ENCODE results near the gene PARD3B. TPM values are rescaled to one million over a fixed set of nuclear protein-coding genes. Genes with fewer than 3 reads are reported as not detected.

PARD3B gene
- total RNA-seq, 1 donor from 2014 or later = 29.7 TPM

DNA sequence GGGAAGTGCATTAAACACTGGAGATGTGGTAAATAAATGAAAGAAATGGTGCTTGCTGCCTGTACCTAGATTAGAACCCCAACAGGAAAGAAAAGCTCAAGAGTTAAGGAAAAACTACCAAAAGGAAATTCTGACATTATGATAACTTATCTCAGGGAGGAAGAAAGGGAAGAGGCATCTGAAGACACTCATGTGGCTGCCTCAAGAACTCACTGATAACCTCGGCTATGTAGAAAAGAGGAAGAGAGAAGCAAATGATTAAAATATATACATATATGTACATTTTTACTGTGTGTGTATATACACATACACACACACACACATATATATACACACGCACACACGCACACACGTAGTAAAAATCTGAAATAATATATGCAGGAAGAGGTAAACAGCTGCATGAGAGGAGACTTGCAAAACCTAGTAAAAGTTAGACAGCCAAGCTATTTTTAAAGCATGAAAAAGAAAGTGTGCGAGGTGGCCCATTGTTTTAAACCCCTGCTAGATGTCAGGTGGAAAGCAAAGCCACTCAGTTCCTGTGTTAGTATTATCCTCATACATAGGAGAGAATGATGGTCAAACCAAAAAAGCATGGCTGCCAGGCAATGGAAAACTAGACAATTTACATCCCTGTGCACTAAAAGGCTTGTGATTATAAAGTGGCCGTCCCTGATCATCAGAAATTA lies 654.0 kb downstream of the PARD3B start:
- no peaks in the 10 kb centered on the region for H3K4me1 Mint-ChIP-seq (ENCODE audit: low read depth)
- DNase-seq (ENCODE audit: low spot score, unreplicated experiment) = no peak
- TF ChIP-seq, protein P1, sequence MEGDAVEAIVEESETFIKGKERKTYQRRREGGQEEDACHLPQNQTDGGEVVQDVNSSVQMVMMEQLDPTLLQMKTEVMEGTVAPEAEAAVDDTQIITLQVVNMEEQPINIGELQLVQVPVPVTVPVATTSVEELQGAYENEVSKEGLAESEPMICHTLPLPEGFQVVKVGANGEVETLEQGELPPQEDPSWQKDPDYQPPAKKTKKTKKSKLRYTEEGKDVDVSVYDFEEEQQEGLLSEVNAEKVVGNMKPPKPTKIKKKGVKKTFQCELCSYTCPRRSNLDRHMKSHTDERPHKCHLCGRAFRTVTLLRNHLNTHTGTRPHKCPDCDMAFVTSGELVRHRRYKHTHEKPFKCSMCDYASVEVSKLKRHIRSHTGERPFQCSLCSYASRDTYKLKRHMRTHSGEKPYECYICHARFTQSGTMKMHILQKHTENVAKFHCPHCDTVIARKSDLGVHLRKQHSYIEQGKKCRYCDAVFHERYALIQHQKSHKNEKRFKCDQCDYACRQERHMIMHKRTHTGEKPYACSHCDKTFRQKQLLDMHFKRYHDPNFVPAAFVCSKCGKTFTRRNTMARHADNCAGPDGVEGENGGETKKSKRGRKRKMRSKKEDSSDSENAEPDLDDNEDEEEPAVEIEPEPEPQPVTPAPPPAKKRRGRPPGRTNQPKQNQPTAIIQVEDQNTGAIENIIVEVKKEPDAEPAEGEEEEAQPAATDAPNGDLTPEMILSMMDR (IDR thresholded peaks at IDR 0.05; ENCODE audit: unreplicated experiment) = no peak
- no peak overlapping the region for H3K4me3 Mint-ChIP-seq (ENCODE audit: low read depth)
- no peaks in the 10 kb centered on the region for H3K27me3 Mint-ChIP-seq
- H3K36me3 Mint-ChIP-seq (ENCODE audit: insufficient read depth) = peaks cover 4% of the 10 kb centered on the region
- no peak overlapping the region for H3K27ac Mint-ChIP-seq
- H3K9me3 Mint-ChIP-seq (ENCODE audit: low read depth) = peaks cover 3% of the 10 kb centered on the region

DNA sequence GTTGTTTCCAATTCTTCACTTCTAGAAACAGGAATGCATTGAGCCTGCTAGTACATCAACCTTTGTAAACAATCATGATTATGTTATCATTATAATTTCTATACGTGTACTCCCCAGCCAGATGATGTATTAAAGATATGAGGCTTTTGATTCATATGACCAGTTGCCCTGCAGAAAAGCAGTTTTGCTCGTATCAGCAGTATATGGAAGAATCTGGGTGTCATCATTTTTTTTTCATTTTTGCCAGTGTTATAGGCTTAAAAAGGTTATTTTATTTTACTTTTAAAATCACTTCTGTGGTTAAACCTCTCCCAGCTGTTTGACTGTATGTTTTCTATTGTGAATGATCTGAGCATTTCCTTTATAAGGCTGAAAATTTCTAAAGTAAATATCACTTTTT lies 665.2 kb downstream of the PARD3B start:
- no peaks in the 10 kb centered on the region for H3K27me3 Mint-ChIP-seq
- DNase-seq (ENCODE audit: low spot score, unreplicated experiment) = no peak

DNA sequence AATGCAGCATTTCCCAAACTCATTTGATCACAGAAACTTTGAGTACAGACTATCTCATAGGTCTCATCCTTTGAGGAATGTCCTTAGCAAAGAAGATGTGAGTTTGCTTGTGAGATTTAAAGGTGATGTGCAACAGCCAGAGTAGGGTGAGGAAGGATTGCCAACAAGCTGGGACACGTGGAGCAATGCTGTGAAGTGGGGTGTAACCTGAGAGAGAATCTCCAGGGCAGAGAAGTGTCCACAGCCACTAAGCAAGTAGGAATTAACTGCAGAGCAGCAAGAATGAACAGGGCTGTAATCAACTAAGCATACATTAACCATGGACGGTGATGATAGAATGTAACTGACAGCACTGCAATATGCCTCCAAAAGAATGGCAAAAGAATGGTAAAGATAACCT lies 667.1 kb downstream of the PARD3B start:
- Mint-ChIP-seq H3K36me3 (ENCODE audit: insufficient read depth) (no peaks in the 10 kb centered on the region), H3K4me3 (ENCODE audit: low read depth) (no peak overlapping the region), H3K27me3 (no peaks in the 10 kb centered on the region), H3K4me1 (ENCODE audit: low read depth) (peaks cover 5% of the 10 kb centered on the region), H3K9me3 (ENCODE audit: low read depth) (no peaks in the 10 kb centered on the region), H3K27ac (no peak overlapping the region)
- TF ChIP-seq, protein P1 (IDR thresholded peaks at IDR 0.05; ENCODE audit: unreplicated experiment) = no peak
- DNase-seq (ENCODE audit: low spot score, unreplicated experiment) = no peak

More for the DNA sequence above, 665.2 kb downstream of the PARD3B start:
- H3K36me3 Mint-ChIP-seq (ENCODE audit: insufficient read depth) = peaks cover 4% of the 10 kb centered on the region
- H3K4me3 Mint-ChIP-seq (ENCODE audit: low read depth) = no peak overlapping the region
- H3K4me1 Mint-ChIP-seq (ENCODE audit: low read depth) = no peaks in the 10 kb centered on the region
- TF ChIP-seq, protein P1 (IDR thresholded peaks at IDR 0.05; ENCODE audit: unreplicated experiment) = no peak
- H3K9me3 Mint-ChIP-seq (ENCODE audit: low read depth) = no peaks in the 10 kb centered on the region
- no peak overlapping the region for H3K27ac Mint-ChIP-seq

DNA sequence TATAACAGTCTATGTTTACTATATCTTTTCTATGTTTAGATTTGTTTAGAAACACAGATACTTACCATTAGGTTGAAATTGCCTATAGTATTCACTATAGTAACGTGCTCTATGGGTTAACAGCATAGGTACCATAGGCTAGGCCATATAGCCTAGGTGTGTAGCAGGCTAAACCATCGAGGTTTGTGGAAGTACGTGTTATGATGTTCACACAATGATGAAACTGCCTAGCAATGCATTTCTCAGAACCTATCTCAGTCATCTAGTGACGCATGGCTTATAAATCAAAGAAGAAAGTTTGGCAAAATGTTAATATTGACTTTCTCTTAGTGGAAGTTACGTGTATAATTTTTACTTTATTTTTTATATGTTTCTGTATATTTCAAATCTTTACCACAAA lies 670.8 kb downstream of the PARD3B start:
- Mint-ChIP-seq H3K27ac (no peak overlapping the region), H3K4me1 (ENCODE audit: low read depth) (peaks cover 5% of the 10 kb centered on the region), H3K4me3 (ENCODE audit: low read depth) (no peak overlapping the region), H3K36me3 (ENCODE audit: insufficient read depth) (no peaks in the 10 kb centered on the region), H3K27me3 (no peaks in the 10 kb centered on the region), H3K9me3 (ENCODE audit: low read depth) (no peaks in the 10 kb centered on the region)
- no peak for DNase-seq (ENCODE audit: low spot score, unreplicated experiment)
- TF ChIP-seq, protein P1 (IDR thresholded peaks at IDR 0.05; ENCODE audit: unreplicated experiment) = no peak

DNA sequence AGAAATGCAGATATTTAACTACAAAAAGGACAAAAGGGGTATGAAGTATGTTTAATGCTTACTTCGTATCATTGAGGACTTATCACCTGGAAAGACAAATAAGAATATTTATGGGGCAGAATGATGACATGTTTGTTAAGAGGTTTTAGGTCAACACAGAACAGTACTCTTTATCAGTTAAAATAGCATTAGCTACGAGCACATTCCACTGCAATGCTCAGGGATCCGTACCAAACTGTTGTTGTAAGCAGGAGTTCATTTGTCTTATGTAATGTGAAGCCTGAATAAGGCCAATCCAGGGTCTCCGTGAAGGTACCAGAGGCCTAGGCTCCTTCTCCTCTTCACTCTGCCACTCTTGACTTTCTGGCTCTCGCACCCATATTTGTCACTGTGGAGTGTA lies 671.3 kb downstream of the PARD3B start:
- peaks cover 5% of the 10 kb centered on the region for H3K4me1 Mint-ChIP-seq (ENCODE audit: low read depth)
- H3K9me3 Mint-ChIP-seq (ENCODE audit: low read depth) = no peaks in the 10 kb centered on the region
- no peak overlapping the region for H3K4me3 Mint-ChIP-seq (ENCODE audit: low read depth)
- no peaks in the 10 kb centered on the region for H3K36me3 Mint-ChIP-seq (ENCODE audit: insufficient read depth)
- no peak overlapping the region for H3K27ac Mint-ChIP-seq
- H3K27me3 Mint-ChIP-seq = no peaks in the 10 kb centered on the region
- no peak for DNase-seq (ENCODE audit: low spot score, unreplicated experiment)
- TF ChIP-seq, protein P1 (IDR thresholded peaks at IDR 0.05; ENCODE audit: unreplicated experiment) = no peak

Data from progenitor cell of endocrine pancreas (in vitro differentiated cells).